ENCODE results near the gene OGT.
"Not testable (repeated sequence)": the region's sequence is repeated elsewhere in the genome, so short reads cannot be mapped to it uniquely, and the experiment has no call there.

OGT gene

DNA sequence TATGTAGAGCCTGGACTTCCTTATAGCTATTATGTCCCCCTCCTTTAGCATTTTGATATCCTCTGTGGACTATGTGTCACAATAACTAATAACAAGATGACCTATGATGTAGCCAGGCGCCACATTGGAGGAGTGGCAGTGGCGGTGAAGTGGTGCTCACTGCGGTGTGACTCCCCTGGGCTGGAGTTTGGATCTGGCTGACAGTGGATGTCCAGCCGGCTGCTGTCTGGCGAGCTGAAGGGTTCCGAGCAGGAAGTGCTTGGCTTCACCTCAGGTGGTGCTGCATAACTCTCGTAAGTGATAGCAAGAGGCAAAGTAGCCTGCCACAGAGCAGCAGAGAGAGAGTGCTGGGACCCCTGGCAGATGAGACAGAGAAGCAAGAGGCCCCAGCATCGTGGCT is 60.3 kb downstream of the OGT start:
- not testable (repeated sequence) for DNase-seq

DNA sequence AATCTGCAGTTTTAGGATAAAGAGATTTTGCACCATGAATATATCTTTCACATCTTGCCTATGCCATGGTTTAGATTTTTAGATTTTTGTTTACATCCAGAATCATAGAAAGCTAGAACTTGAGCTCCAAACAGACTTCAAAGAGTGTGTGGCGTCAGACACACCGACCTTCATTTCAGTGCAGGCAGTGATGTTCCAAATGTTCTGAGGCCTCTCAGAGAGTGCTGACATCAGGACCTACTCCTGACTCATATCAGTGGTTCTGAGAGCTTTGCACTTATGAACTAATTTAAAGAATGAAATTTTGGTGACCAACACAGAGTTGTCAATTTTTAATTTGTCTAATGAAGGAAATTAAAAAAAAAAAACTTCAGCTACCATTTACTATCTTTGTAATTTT is 67.1 kb downstream of the OGT start:
- DNase-seq = no peak

DNA sequence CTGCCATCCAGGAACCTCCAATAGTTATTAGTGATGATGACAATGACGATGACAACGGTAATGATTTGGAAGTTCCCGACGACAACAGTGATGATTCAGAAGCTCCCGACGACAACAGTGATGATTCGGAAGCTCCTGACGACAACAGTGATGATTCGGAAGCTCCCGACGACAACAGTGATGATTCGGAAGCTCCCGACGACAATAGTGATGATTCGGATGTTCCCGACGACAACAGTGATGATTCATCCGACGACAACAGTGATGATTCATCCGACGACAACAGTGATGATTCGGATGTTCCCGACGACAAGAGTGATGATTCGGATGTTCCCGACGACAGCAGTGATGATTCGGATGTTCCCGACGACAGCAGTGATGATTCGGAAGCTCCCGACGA is 70.7 kb downstream of the OGT start:
- DNase-seq = no peak

DNA sequence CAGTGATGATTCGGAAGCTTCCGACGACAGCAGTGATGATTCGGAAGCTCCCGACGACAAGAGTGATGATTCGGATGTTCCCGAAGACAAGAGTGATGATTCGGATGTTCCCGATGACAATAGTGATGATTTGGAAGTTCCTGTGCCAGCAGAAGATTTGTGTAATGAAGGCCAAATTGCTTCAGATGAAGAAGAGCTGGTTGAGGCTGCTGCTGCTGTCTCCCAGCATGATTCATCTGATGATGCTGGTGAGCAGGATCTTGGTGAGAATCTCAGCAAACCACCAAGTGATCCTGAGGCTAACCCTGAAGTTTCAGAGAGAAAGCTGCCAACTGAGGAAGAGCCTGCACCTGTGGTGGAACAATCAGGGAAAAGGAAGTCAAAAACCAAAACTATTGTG is 71.2 kb downstream of the OGT start:
- DNase-seq = no peak

DNA sequence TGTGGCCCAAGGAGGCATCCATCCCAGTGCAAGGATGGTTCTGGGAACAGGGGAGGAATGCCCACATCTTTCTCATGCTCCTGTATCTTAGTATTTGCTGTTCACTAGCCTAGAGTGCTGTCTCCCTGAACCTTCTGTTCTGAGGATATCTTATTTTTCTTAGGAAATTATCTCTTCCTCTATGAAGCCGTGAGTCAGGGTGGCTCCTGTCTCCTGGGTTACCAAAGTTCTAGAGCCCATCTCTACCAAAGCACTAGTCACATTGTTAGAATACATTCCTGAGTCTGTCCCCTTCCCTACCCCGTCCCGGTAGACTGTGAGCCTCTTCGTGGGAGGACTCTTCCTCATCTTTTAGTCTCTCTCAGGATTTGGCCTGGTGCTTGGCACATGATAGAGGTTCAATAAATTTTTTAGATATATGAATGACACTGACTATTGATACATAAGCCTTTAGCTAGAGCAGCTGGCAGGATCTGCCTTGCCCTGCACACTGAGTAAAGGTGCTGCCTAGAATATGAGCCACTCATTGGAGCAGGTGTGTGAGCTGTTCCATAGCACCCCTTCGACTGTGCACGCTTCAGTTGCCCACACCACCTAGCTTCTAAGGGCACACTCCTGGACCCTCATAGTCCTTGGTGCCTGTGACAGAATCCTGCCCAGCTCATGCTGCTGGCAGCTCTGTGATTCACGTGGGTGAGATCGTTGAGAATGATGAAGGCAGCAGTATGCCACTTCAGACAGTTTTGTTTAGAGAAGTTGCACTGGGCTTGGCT is 72.1 kb downstream of the OGT start:
- DNase-seq = no peak

DNA sequence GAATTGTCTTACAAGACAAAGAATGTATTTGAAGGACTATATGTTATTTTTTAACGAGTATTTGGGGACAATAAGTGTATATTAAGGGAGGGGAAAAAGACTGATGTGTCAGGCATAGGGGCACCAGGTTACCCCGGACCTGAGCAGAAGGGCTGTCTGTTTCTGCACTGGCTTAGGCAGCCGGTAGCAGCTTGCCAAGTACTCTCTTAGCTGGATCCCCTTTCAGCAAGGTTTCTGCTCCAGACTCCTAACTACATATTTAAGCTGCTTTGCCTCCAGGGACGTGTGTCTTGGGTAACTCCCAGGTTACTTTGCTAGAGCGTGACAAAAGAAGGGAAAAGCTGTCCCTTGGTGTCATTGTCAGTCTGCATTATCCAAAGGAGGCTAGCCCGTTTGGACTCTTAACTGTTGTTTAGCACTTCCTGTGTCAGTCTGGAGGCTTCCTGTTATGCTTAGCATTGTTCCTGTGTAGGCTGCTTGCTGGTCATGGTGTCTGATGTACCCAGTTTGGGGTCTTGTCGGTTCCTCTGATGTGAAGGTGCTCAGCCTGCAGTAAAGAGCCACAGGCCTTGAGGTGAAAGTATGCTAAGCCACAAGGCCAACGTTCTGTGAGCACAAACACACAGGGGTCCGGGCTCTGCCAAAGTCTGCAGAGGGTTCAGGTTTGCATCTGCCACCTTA is 73.8 kb downstream of the OGT start:
- DNase-seq = no peak

DNA sequence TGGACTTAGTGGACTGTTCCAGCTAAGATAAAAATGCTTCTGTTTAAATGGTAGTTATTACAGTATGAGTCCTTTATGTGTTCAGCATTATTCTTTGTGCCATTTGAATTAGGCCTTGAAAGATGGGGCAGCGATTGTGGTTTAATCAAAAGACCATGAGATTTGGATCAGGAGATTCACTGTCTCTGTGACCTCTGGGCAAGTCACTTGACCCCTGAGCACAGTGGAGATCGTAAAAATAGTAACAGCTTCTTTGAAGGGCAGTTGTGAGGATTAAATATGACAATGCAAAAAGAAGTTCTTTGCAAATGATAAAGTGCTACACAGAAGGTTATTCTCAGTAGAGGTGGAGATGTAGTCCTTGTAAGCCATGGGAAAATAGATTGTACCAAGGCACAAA is 74.6 kb downstream of the OGT start:
- DNase-seq = no peak

DNA sequence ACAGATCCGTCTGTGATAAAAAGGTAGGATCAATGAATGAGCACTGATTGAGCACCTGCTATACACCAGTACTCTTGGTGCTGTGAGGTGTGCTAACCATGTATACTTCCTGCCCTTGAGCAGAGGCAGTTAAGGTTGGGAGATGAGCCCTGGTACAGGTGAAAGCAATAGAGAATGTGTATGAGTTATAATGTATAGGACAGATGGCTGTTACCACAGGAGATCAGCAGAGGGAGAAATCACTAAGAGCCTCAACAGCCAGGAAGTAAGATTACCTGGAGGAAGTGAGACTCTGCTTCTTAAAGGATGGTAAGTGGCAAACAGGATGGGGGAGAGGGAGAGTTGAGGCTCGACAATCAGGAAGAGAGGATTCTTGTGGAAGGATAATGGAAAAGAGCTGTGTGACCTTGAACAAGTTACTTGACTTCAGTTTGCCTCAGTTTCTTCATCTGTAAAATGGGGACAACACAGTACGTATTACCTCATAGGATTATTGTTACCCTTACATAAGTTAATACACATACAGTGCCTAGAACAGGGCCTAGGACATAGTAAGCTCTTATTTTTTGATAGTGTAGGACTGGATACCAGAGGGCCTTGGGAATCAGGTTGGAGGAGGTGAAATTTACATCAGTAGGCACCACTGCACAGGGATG is 76.3 kb downstream of the OGT start:
- DNase-seq = no peak

DNA sequence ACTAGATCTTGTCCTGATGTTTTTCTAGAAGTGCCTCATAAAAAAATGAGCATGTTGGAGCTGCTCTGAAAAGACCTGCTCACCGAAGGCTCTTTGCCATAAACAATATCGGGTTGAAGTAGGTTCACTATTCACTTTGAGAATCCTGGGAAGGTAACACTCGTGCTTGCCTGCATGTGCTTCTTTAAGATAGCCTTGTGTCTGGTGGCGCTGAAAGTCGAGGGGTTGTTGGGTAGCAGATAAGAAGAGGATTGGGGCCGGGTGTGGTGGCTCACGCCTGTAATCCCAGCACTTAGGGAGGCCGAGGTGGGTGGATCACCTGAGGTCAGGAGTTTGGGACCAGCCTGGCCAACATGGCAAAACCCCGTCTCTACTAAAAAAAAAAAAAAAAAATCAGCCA is 78.8 kb downstream of the OGT start:
- not testable (repeated sequence) for DNase-seq

DNA sequence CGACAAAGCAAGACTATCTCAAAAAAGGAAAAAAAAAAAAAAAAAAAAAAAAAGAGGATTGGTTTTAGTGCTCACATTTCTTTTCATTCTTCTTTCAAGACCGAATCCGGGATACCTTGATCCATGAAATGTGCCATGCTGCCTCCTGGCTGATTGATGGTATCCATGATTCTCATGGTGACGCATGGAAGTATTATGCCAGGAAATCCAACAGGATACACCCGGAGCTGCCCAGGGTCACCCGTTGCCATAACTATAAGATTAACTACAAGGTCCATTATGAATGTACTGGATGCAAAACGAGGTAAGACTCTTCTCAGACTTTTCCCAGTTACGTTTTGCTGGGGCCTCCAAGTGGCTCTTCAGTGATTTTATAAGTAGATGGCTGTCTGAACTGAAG is 79.4 kb downstream of the OGT start:
- no peak for DNase-seq

DNA sequence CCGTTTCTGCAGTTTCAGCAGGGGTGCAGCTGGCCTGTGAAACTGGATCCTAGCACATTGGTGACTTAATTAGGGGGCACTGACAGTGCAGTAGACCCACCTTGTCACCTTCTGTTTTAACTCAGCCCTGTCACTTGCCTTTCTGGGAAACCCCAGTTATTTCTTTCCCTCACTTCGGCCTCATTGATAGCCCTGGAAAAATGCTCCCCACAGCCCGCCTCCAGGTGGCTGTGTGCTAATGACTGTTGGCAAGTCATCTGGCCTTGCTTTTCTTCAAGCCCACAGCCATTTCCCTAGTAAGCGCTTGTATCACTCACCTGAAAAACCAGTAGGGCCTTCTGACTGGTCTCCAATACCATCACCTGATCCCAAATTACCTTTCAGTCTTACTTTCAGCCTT is 82.2 kb downstream of the OGT start:
- no peak for DNase-seq

DNA sequence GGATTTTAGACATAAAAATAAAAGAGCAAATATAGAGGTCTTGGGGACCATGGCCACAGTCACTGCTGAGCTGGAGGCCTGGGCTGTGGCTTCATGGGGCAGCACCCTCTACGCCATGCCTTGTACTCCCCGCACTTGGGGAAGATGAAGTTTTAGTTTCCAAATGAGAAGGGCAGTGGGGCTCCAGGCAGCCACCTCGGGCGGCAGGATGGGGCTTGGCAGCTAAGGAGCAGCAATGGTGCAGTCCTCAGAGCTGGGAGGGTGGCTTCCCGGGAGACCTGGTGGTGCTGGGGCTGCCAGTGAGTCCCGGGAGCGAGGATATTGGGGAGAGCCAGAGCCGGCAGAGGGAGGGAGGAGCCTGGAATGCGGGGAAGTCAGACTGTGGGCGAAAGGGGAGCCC is 83.0 kb downstream of the OGT start:
- no peak for DNase-seq

DNA sequence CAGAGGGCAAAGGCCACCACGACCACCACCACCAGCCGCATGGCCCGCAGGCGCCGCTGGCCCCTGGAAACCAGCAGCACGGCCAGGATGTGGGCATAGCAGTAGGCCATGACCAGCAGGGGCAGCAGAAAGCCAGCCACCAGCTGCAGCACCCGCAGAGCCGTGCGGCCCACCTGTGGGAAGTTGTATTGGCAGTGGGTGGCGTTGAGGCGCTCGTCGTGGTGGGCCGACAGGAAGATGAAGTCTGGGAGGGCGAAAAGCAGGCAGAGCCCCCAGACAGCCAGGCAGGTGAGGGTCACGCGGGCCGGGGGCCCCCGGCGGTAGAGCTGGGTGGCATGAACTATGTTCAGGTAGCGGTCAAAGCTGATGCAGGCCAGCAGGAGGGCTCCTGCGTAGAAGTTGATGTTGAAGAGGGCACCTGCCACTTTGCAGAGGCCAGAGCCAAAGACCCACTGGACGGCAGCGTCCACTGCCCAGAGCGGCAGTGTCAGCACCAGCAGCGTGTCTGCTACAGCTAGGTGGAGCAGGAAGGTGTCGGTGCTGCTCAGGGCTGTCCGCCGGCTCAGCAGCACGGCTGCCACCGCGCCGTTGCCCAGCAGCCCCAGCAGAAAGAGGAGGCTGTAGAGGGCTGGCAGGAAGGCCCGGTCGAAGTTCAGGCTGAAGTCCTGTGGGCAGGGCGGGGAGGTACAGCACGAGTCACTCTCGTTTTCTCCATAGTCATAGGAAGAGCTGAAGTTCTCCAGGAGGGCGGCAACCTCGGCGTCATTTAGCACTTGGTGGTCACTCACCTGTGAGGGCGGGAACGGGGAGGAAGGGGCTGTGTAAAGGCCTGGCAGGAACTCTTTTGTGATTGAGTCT is 84.0 kb downstream of the OGT start:
- no peak for DNase-seq

DNA sequence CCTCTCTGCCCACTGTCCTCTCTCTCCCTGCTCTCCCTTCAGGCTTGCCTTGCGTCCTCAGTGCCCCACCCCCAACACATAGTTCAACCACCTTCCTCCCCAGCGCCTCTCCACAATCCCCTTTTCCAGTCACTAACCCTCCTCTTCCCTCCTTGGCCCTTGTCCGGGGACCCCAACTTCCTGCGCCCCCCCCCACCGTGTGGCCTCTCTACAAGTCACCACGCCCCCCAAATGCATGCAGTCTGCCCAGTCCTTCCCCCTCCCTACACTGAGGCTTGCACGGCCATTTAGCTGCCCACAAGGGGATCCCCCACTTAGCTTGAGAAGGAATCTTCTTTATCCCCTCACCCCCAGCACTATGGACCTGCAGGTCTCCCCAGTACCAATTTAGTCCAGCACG is 84.8 kb downstream of the OGT start:
- no peak for DNase-seq

DNA sequence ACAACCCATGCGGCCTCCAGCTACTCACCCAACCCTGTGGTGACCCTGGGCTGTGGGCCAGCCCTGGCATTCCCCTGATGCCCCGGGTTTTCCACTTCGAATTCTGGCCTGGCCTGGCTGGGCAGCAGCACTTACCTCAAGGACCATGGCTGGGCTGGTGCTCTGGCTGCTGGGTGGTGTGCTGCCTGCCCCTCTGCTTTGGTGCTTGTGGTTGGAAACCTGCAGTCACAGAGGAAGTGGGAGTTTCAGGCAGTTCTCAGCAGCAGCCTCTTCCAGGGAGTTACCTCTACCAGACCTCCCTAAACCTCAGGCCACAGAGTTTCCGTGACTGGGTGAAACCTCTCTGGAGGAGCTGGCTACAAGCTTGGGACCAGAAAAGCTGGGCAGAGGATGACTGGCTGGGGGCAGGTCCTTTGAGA is 85.4 kb downstream of the OGT start, which contains the start of gene CXCR3:
TSS of gene CXCR3 (minus strand) at position 209 of the 419 bp plus-strand sequence. CDS start at position 147, 62 bp downstream.
- DNase-seq = peak; percentile 43

DNA sequence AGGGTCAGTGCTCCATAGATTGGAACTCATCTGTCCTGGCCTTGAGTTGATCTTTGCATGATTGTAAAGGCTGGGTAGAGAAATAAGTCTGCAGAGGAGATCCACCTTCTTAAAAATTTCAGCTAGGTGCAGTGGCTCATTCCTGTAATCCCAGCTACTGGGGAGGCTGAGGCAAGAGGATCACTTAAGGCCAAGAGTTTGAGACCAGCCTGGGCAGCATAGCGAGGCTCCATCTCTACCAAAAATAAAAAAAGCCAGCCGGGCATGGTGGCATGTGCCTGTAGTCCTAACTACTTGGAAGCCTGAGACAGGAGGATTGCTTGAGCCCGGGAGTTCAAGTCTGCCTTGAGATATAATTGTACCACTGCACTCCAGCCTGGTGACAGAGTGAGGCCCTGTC is 85.9 kb downstream of the OGT start:
- no peak for DNase-seq

DNA sequence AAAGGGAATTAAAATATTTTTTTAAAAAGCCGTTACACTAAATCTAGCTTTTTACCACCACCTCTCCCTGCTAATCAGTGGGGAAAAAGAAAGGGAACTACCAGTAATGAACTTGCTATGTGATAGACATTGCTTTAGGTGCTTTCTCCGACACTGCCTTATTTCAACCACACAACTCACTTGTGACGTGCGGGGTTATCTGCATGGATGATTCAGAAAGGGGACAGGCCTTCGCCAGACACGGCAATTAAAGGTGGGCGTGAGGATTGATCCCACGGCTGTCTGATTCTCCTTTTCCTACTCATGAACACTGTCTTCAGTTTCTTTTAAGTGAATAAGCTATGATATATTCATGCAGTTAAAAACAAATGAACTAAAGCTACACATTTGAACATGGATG is 86.3 kb downstream of the OGT start:
- peak; percentile 47 for DNase-seq

DNA sequence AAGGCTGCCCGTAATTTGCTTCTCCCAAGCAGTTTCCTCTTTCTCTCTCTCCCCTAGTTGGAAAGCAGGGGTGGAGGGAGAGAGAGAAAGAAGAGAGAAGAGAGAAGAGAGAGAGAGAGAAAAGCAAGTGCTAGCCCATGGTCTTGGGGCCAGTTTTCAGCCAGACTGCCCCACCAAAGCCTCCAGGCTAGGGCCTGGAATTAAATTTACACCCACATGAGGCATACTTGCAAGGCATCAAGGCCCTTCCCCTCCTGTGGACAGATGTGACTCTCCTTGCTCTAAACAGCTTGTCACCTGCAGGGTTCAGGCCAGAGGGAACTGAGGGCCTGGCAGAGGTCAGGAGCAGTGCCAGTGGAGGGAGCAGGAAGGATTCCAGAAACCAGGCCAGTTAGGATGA is 87.1 kb downstream of the OGT start:
- no peak for DNase-seq

DNA sequence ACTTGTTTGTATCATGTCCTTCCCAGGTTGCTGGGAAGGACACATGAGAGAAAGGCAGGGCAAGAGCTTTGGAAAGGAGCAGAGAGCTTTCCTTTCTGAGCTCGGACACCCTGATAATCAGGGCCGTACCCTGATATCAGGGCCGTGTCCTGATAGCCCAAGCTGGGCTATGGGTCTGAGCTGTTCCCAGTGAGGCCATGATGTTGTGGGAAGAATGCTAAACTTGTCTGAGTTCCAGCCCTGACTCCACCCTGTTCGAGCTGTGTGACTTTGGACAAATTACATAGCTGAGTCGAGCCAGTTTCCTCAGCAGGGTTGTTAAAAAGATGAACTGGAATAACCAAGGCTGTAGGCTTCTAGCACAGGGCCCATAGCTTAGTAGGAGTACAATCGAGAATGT is 88.7 kb downstream of the OGT start:
- no peak for DNase-seq

DNA sequence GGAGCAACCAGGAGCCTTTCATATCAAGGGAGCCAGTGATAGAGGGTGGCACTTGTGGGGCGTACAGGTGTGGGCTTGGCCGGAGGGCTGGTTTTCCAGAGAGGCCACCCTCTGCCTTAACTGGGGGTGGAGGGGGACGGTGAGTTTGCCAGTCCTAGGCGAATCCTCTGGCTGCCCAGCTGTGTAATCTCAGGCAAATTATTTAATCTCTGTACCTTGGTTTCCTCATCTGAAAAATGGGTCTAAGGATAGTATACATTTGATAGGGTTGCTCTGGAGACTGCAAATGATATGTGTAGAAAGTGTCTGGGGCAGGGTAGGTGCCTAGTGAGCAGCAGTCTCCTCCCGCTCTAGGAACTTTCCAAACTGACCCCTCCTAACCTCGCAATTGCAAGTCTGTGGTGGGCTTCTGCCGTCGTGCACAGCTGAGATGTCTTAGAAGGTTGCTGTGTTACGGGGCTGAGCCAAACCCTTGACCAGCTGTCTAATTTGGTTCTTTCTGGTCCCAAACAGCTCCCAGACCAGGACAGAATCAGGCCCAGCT is 89.2 kb downstream of the OGT start:
- DNase-seq = no peak

DNA sequence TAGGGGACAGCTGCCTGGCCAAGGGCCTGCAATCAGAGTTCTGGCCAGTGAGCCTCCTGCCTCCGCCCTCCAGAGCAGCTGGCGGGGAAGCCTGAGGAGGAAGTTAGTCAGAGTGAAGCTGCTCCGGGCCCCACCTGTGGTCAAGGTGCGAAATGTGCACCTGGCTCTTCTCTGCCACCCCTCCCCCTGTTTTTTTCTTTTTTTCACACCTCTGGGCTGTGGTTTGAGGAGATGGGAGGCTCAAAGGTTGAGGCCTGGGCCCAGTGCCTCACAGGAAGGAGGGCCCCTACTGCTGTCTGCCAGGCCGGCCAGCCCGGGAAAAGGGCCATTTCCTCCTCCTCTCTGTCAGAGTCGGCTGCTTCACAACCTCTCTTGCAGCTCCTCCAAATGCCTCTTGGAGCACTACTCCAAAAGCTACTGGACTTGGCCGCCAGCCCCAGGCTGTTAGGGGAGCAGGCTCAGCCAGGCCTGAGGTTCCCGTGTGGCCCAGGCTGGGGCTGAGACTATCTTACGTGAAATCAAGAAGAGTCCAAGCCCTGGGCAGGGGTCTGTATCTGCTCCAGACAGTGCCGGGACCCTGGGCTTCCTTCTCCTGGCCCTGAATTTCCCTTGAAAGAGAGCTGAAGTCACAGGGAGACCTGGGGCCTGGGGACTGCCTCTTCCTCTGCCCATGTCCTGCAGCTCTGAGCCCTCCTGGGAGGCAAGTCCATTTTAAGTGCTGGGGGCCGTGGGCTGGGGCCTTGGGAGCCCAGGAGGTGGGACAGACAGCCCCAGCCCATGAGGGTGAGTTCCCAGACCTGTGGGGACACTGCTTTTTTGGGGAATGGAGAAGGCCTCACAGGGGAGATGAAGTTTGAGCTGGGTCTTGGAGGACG is 89.9 kb downstream of the OGT start:
- peak; percentile 65 for DNase-seq

DNA sequence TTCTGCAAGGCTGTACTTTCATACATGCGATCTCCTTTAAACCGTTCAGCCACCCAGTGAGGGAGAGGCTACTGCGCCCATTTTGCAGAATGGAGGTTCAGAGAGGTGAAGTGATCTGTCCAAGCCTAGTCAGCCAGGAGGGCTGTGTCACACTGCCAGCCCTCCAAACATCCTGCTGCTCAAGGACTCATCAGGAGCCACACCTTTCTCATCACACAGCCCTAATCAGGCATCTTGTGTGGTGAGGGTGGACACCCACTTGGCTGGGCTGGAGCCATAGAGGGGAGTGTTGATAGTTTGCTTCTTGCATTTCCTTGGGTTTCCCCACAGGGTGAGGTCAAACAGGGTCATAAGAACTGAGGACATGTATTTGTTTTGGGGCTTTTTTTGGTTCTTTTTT is 90.8 kb downstream of the OGT start:
- no peak for DNase-seq

Data from T-helper 9 cell (primary cell).